ENCODE results near the gene RASA3. TPM values are rescaled to one million over a fixed set of nuclear protein-coding genes. Genes with fewer than 3 reads are reported as not detected.
A peak's percentile ranks its signal among the peaks of the same experiment; 100 is the strongest.

Gene RASA3
- total RNA-seq, 4 donors from 2014 or later = 28.1 to 73.4 (median 56.8) TPM

DNA sequence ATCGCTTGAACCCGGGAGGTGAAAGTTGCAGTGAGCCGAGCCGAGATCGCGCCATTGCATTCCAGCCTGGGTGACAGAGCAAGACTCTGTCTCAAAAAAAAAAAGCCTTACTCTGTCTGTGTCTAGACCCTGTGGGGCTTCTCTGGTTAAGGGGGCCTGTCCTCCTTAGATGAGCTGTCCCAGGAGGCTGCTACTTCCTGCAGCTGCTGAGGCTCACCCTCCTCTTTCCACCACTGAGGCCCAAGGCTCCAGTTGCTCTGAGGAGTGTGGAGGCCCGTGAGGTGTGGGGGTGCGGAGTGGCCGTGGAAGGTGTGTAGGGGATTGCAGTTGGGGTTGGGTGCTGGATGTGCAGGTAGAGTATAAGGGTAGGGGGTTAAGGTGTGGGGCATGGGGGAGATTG lies 22.1 kb upstream of the RASA3 start:
- TF ChIP-seq, protein P1, sequence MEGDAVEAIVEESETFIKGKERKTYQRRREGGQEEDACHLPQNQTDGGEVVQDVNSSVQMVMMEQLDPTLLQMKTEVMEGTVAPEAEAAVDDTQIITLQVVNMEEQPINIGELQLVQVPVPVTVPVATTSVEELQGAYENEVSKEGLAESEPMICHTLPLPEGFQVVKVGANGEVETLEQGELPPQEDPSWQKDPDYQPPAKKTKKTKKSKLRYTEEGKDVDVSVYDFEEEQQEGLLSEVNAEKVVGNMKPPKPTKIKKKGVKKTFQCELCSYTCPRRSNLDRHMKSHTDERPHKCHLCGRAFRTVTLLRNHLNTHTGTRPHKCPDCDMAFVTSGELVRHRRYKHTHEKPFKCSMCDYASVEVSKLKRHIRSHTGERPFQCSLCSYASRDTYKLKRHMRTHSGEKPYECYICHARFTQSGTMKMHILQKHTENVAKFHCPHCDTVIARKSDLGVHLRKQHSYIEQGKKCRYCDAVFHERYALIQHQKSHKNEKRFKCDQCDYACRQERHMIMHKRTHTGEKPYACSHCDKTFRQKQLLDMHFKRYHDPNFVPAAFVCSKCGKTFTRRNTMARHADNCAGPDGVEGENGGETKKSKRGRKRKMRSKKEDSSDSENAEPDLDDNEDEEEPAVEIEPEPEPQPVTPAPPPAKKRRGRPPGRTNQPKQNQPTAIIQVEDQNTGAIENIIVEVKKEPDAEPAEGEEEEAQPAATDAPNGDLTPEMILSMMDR (IDR thresholded peaks at IDR 0.05) = no peak
- ATAC-seq (ENCODE audit: low FRiP score) (no peak), DNase-seq (ENCODE audit: low spot score) (no peak)

- DNase-seq (ENCODE audit: low spot score) (no peak), ATAC-seq (ENCODE audit: low FRiP score) (no peak)
- TF ChIP-seq, protein P1 (IDR thresholded peaks at IDR 0.05) = no peak
Measured at GRCh38 chr13:114153485-114154080, 21.2 kb upstream of the RASA3 start.

DNA sequence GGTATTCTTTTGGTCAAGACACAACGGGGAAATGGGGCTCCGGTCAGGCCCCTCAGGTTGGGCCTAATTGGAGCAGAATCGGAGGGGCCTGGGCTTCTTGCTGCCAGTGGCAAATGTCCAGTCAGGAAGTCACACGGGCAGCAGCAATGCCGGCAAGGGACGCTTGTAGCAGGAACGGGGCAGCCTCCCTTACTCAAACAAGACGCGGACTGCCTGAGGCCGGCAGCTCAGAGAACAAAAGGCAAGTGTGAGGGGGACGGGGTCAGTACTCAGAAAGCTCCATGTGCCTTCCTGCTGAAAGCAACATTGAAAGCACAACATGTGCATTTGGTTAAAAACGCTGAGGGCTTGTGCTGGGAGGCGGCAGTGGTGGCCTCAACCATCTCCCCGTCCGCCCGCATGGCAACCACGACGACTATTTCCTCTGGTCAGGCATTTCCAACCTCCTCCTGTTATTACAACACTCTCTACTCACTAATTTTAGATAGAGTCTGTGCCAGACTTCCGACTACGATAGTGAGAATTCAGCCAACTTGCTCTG lies 20.5 kb upstream of the RASA3 start:
- TF ChIP-seq, protein P1 (IDR thresholded peaks at IDR 0.05) = no peak
- ATAC-seq (ENCODE audit: low FRiP score) (no peak), DNase-seq (ENCODE audit: low spot score) (no peak)

DNA sequence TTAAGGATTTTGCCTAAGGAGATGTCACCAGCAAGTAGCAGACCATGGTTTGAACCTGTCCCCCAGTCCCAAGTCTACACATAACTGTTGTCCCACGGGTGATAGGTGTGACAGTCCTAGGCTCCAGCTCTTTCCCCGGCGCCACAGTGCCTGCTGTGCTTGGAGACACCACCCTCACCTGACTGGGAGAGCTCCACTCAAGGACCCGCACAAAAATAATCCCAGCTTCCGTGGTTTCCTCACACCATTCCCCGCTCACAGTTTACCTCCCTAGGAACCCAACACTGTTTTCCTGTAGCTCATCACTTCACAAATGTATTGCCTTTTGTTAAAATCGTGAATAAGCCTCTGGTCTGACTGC lies 19.8 kb upstream of the RASA3 start:
- DNase-seq (ENCODE audit: low spot score) (no peak), ATAC-seq (ENCODE audit: low FRiP score) (no peak)
- TF ChIP-seq, protein P1 (IDR thresholded peaks at IDR 0.05) = no peak

DNA sequence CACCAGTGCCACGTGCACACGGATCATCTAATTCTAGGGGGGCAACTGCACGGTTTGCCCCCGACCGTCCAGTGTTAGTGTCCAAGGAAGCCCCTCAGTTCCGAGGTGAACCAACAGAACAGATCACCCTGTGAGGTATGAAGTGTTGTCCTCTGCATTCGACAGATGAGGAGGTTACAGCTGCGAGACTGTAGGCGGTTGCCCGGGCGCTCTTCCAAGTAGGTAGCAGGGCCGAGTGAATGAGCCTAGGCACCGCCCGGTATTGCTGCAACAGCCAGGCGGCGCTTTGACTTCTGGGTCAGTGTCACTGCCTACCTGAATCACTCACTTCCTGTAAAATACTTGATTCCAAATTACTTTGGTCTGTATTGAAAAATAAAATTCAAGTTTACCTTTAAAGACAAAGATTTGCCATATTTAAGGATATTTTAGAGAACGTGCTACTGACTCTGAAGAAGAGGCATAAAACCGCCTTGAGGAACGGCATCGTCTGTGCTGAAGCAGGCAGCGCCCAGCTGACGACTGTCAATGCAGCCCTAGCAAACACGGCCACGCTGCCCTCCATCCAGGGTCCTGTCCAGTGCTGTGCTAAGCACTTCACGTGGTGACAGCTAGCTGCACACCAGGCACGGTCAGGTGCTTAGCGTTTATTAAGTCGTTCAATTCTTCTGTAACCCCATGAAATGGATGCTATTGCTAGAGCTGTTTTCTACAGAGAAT lies 19.3 kb upstream of the RASA3 start:
- DNase-seq (ENCODE audit: low spot score) (no peak), ATAC-seq (ENCODE audit: low FRiP score) (peak; percentile 67)
- TF ChIP-seq, protein P1 (IDR thresholded peaks at IDR 0.05) = no peak

DNA sequence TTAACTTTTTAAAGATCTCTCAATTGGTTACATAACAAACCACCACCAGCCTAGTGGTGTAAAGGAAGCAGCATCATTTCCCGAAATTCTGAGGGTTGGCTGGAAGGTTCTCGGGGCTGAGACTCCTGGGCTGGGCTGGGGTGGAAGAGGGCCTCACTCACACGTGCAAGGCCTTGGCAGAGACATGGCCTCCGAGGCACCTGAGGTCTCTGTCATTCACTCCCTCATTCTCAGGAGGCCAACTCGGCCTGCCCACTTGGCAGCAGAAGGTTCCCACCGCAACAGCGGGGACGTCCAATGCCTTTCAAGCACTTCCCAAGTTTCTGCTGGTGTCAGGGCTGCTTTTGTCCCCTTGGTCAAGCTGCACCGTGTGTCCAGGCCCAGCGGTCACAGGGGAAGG lies 18.6 kb upstream of the RASA3 start:
- no peak for ATAC-seq (ENCODE audit: low FRiP score)
- TF ChIP-seq, protein P1 (IDR thresholded peaks at IDR 0.05) = no peak
- DNase-seq (ENCODE audit: low spot score) = no peak
